Omental fat pad (tissue), 4 donors: Measurements from ENCODE around the gene DLGAP4. TPM values are rescaled to one million over a fixed set of nuclear protein-coding genes. Genes with fewer than 3 reads are reported as not detected.

Experiments used
- ATAC-seq: fragments of 150-250 bp; one replicate; pipeline ENCODE4 v1.9.1; 2016; ENCODE audit warnings: mild to moderate bottlenecking, moderate library complexity; ENCODE audit not compliant: low FRiP score
- DNase-seq: peaks from one replicate; pipeline ENCODE4 v3.0.0-alpha.2; 2019; ENCODE audit warnings: low spot score
- CTCF ChIP-seq, 3 donors: fragments of 450-650 bp; IDR thresholded peaks; one replicate each; pipeline ENCODE4 v1.5.1; 2016 to 2017; ENCODE audit warnings: antibody characterized with exemption in 3 of 3, mild to moderate bottlenecking in 3 of 3, moderate library complexity in 2 of 3
- total RNA-seq, 4 donors: library from RNA; depleted of rRNA; stranded (reverse); fragments of >200 nt; gene quantifications; one replicate each; pipeline ENCODE4 v1.1.0, GENCODE V29; 2016

Gene DLGAP4
- total RNA-seq, 4 donors from 2014 or later, result 26.0 to 42.6 (median 30.7) TPM

GRCh38 chr20:36569847-36570429 is 263.8 kb downstream of the DLGAP4 start:
- DNase-seq (no peak), ATAC-seq (no peak)
- no peak for TF ChIP-seq CTCF (IDR thresholded peaks at IDR 0.05)

DNA sequence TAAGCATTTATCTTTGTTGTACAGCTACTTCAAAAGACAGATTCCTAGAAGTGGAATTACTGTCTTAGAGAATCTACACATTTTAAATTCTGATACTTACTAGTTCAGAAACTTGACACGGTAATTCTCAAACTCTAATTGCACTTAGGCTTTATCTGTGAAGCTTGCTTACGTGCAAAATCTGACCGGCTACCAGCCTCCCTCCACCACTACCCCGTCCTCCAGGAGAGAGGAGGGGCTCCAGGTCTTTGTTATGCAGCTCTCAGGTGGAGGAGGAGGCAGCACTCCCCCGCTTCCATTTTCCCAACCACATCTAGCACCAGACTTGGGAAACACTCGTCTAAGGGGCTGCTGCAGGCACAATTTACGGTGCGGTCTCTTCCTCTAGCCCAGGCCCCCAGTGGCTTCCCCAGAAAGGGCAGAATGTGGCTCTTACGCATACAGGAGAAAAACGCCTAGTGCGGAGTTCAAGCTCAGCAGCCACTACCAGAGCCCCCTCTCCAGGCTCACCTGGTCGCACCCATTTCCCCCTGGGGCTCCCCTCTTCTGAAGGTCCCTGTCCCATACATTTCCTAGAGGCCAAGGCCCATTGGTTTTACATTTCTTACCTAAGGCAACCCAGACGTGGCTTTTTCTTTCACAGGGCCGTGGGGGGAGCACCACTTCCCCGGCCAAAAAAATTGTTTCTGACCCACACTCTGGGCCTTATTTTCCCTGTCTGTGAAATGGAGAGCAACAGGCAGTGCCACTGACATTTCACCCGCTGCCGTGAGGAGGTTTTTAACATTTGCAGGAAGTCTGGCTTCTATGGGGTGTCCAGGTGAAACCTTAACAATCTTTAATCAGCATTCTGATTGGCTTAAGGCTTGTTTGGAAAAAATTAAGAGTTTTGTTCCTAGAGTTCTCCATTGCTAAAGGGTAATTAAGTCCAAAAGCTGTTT is 265.7 kb downstream of the DLGAP4 start:
- ATAC-seq, result no peak
- TF ChIP-seq CTCF (IDR thresholded peaks at IDR 0.05), result no peak
- DNase-seq, result no peak

- peak; percentile 45 for ATAC-seq
- no peak for DNase-seq
- TF ChIP-seq CTCF (IDR thresholded peaks at IDR 0.05), result no peak
Measured at GRCh38 chr20:36572701-36573102, 266.6 kb downstream of the DLGAP4 start.

DNA sequence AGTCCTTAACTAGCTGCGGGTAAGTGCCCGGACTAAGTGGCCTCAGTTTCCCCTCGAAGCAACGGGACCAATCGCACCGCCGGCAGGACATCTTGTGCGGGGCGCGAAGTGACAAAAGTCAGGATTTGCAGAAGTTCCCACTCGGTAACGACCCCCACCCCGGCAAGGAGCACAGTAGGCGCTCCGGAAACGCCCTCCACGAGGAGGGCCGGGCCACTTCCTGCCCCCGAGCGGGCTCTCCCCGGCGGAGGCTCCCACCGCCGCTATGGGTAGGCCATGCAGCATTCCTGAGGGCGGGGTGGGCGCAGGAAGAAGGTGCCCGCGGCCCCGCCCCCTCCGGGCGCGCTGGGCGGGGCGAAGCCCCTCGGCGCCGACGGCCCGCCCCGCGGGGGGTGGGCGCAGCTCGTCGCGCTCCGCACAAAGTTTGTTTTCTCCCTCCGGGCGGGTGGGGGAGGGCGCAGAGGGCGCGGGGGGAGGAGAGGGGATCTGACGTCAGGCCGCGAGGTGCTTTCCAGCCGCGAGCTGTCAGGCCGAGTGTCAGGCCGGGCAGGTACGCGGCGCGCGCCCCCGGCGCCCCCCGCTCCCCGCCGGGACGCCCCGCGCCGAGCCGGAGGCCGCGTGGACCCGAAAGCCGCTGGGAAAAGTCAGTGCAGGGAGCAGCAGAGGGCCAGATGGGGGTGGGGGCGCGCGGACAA is 267.1 kb downstream of the DLGAP4 start, which contains the start of gene TGIF2:
TSS of gene TGIF2 (plus strand) at position 495 of the 695 bp plus-strand sequence. CDS start 5,178 bp downstream, outside the sequence.
- peak; percentile 37 for DNase-seq
- no peak for TF ChIP-seq CTCF (IDR thresholded peaks at IDR 0.05)
- ATAC-seq, result peak; percentile 85

DNA sequence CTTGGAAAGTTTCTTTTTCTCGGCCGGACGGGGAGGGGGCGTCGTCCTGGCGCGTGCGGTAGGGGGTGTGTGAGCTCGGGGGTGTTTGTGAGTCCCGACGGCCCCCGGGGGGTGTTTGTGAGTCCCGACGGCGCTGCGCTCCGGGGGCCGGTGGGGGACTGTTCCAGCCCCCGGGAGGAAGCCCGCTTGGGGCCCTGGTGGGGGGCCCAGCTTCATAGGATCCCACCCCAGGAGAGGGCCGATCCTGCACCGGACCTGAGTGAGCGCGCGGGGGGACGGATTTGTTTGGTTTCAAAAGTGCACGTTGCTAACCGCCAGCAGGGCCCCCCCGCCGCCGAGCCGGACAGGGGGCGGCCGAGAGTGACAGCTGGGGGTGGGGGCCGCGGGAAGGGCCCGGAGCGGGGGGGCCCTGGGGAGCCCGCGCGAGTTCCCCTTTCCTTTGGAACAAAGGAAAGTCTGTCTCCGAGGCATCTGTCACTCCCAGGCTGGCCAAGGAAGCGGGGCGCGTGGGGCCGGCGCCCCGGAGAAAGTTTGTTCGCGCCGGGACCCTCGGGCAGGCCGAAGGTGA is 267.7 kb downstream of the DLGAP4 start:
- TF ChIP-seq CTCF (IDR thresholded peaks at IDR 0.05), result no peak
- DNase-seq (no peak), ATAC-seq (no peak)

DNA sequence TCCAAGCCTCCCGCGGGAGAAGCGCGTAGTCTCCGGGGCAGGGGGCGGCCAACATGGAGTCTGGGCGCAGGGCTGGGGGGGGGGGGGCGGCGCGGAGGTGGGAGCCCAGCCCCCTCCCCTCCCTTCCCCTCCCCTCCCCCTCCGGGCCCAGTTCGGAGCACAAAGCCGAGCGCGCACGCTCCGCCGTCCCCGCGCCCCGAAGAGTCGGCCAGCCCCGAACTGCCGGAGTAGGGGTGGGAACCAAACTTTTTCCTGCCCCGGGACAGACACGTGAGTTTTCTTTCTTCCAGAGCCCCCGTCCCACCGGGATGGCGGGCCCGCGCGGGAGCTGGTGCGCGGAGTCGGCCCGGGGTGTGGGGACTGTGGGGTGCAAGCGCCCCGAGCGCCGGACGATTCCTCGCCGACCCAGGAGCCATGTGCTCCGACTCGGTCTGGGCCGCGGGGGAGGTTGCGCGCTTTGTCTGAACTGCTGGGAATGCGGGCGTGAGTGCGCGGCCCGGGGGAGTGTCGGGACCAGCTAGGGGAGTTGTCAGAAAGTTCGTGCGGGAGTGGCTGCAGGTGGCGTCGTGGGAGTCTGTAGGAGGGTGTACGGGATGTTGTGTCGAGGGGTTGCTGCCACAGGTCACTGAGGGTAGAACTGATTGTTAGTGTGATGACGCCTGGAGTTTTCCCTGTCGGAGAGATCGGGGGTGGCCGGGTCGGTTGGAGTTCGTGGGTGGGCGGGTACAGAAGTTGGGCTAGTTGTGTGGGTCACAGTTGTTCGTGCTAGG is 268.4 kb downstream of the DLGAP4 start:
- no peak for TF ChIP-seq CTCF (IDR thresholded peaks at IDR 0.05)
- DNase-seq (peak; percentile 37), ATAC-seq (peak; percentile 34)
